A549 (cell line): ENCODE results near the gene TUBA8. TPM values are rescaled to one million over a fixed set of nuclear protein-coding genes. Genes with fewer than 3 reads are reported as not detected.

ENCODE experiments used
- ATAC-seq, 2 experiments: fragments of 200-7000 bp in 1 of 2; fragments of >200 bp in 1 of 2; cut with Nextera tagmentation in 1 of 2; cut with Tn5 transposase in 1 of 2; 3 replicates each; pipeline versions ENCODE4 v1.8.0 to v1.9.1; 2018 to 2020; ENCODE audit warnings: mild to moderate bottlenecking in 1 of 2, moderate library complexity in 1 of 2
- CTCF ChIA-PET: fragments of 300-600 bp; sonication (Branson Sonifier 250); formaldehyde crosslinking; extraction: SDS; loops from one replicate; lab custom pipeline; 2021; ENCODE audit warnings: antibody characterized with exemption, inconsistent platforms; lab: Yijun Ruan, JAX
- POLR2A ChIA-PET: fragments of 350-600 bp; formaldehyde crosslinking; extraction: SDS; loops from one replicate; lab custom pipeline; 2021; ENCODE audit warnings: antibody characterized with exemption, inconsistent platforms; lab: Yijun Ruan, JAX
- DNase-seq, 2 experiments: peaks; one replicate each; pipeline versions ENCODE4 v3.0.0 to v3.0.0-alpha.2; 2011 to 2016; ENCODE audit warnings: low read depth in 1 of 2, low spot score in 1 of 2
- FAIRE-seq: peaks from 2 replicates; lab custom pipeline; 2011; peaks lifted over from hg19 to GRCh38; lab: Jason Lieb, UNC
- H3K27ac ChIP-seq, 2 experiments: fragments of >200 bp; sonication (Bioruptor Twin); formaldehyde crosslinking; 3 replicates each; pipeline ENCODE4 v1.5.1; 2016 to 2017
- H3K4me1 ChIP-seq: fragments of >200 bp; sonication (Bioruptor Twin); formaldehyde crosslinking; 3 replicates; pipeline ENCODE4 v1.6.1; 2016
- H3K4me2 ChIP-seq: fragments of >200 bp; sonication (Bioruptor Twin); formaldehyde crosslinking; 3 replicates; pipeline ENCODE4 v1.6.1; 2016
- H3K4me3 ChIP-seq: fragments of >200 bp; sonication (Bioruptor Twin); formaldehyde crosslinking; 3 replicates; pipeline ENCODE4 v1.5.1; 2016
- H3K9me3 ChIP-seq: fragments of >200 bp; sonication (Bioruptor Twin); formaldehyde crosslinking; 3 replicates; pipeline ENCODE4 v1.6.1; 2016
- BCL3 ChIP-seq: fragments of >200 bp; sonication (Bioruptor Twin); formaldehyde crosslinking; IDR thresholded peaks from 3 replicates; pipeline ENCODE4 v1.6.1; 2016
- BHLHE40 ChIP-seq: IDR thresholded peaks from 2 replicates; pipeline ENCODE4 v1.6.1; 2012; ENCODE audit warnings: low read depth, low read length, inconsistent platforms
- CHD2 ChIP-seq: fragments of 150-350 bp; IDR thresholded peaks from 2 replicates; pipeline ENCODE4 v1.6.1; 2014; ENCODE audit warnings: low read length; ENCODE audit not compliant: partially characterized antibody
- CHD4 ChIP-seq: fragments of 200-600 bp; sonication (generic); IDR thresholded peaks from 2 replicates; pipeline ENCODE4 v1.6.1; 2016; ENCODE audit warnings: antibody characterized with exemption, mild to moderate bottlenecking, borderline replicate concordance
- EHMT2 ChIP-seq: fragments of 200-600 bp; sonication (generic); IDR thresholded peaks from 2 replicates; pipeline ENCODE4 v1.6.1; 2016; ENCODE audit warnings: antibody characterized with exemption, low read depth, mild to moderate bottlenecking, moderate library complexity
- ELK1 ChIP-seq: fragments of 150-350 bp; IDR thresholded peaks from 2 replicates; pipeline ENCODE4 v1.6.1; 2014; ENCODE audit warnings: low read depth, mild to moderate bottlenecking, low read length
- FOSL2 ChIP-seq, 2 experiments: fragments of 450-650 bp in 1 of 2; fragments of >200 bp in 1 of 2; sonication (Bioruptor Twin) in 1 of 2; formaldehyde crosslinking; IDR thresholded peaks; 2 replicates each; pipeline versions ENCODE4 v1.5.0 to v1.6.1; 2016 to 2020; ENCODE audit warnings: mild to moderate bottlenecking in 1 of 2, moderate library complexity in 1 of 2
- GATA3 ChIP-seq: IDR thresholded peaks from 2 replicates; pipeline ENCODE4 v1.6.1; 2012; ENCODE audit warnings: borderline replicate concordance
- HEYL ChIP-seq: fragments of 250-450 bp; sonication (Bioruptor Pico); IDR thresholded peaks from 2 replicates; pipeline ENCODE4 v1.8.0; 2021; ENCODE audit warnings: mild to moderate bottlenecking, moderate library complexity
- HMGXB4 ChIP-seq: fragments of 250-450 bp; sonication (Bioruptor Pico); IDR thresholded peaks from 2 replicates; pipeline ENCODE4 v1.5.0; 2021; ENCODE audit warnings: mild to moderate bottlenecking, moderate library complexity, borderline replicate concordance
- HOXB13 ChIP-seq: fragments of 250-450 bp; sonication (Bioruptor Pico); IDR thresholded peaks from 2 replicates; pipeline ENCODE4 v1.5.0; 2020; ENCODE audit warnings: low read depth, mild to moderate bottlenecking, moderate library complexity
- HOXB5 ChIP-seq: fragments of 250-450 bp; sonication (Bioruptor Pico); IDR thresholded peaks from 2 replicates; pipeline ENCODE4 v1.5.0; 2020; ENCODE audit warnings: mild to moderate bottlenecking, moderate library complexity
- JUNB ChIP-seq: fragments of >200 bp; sonication (Bioruptor Twin); formaldehyde crosslinking; IDR thresholded peaks from 2 replicates; pipeline ENCODE4 v1.6.1; 2016
- KDM5A ChIP-seq: fragments of 200-600 bp; sonication (generic); IDR thresholded peaks from 2 replicates; pipeline ENCODE4 v1.6.1; 2016; ENCODE audit warnings: antibody characterized with exemption, mild to moderate bottlenecking
- MAX ChIP-seq: IDR thresholded peaks from 2 replicates; pipeline ENCODE4 v1.6.1; 2012
- NFE2L2 ChIP-seq: fragments of 150-350 bp; conservative IDR thresholded peaks from 2 replicates; pipeline ENCODE4 v1.6.1; 2014; ENCODE audit warnings: low read length
- NPAS2 ChIP-seq: fragments of 250-450 bp; sonication (Bioruptor Pico); IDR thresholded peaks from 2 replicates; pipeline ENCODE4 v1.8.0; 2022; ENCODE audit warnings: mild to moderate bottlenecking, moderate library complexity, borderline replicate concordance
- PBX3 ChIP-seq: IDR thresholded peaks from 2 replicates; pipeline ENCODE4 v1.6.1; 2012
- POLR2A ChIP-seq: IDR thresholded peaks from 2 replicates; pipeline ENCODE4 v1.6.1; 2012; ENCODE audit warnings: mild to moderate bottlenecking, low read length
- POLR2AphosphoS2 ChIP-seq: conservative IDR thresholded peaks from 2 replicates; pipeline ENCODE4 v1.6.1; 2012; ENCODE audit warnings: low read length, improper control_type of control experiment, inconsistent platforms
- RARB ChIP-seq: fragments of 250-450 bp; sonication (Bioruptor Pico); IDR thresholded peaks from 2 replicates; pipeline ENCODE4 v1.8.0; 2021; ENCODE audit warnings: mild to moderate bottlenecking, moderate library complexity
- RCOR1 ChIP-seq: fragments of 150-350 bp; IDR thresholded peaks from 2 replicates; pipeline ENCODE4 v1.6.1; 2014; ENCODE audit warnings: antibody characterized with exemption, low read length, low read depth
- REST ChIP-seq: fragments of 200-600 bp; sonication (generic); IDR thresholded peaks from 2 replicates; pipeline ENCODE4 v1.6.1; 2016; ENCODE audit warnings: antibody characterized with exemption, mild to moderate bottlenecking, moderate library complexity
- RFX5 ChIP-seq: fragments of 450-650 bp; IDR thresholded peaks from 2 replicates; pipeline ENCODE4 v1.7.1; 2014; ENCODE audit warnings: antibody characterized with exemption, mild to moderate bottlenecking, moderate library complexity
- RNF2 ChIP-seq: fragments of 200-600 bp; sonication (generic); IDR thresholded peaks from 2 replicates; pipeline ENCODE4 v1.6.1; 2016; ENCODE audit warnings: low read depth, mild to moderate bottlenecking, antibody characterized with exemption, moderate library complexity, borderline replicate concordance
- TFCP2L1 ChIP-seq: fragments of 250-450 bp; sonication (Bioruptor Pico); IDR thresholded peaks from 2 replicates; pipeline ENCODE4 v1.5.0; 2021; ENCODE audit warnings: mild to moderate bottlenecking
- ZC3H11A ChIP-seq: fragments of 450-650 bp; IDR thresholded peaks from 2 replicates; pipeline ENCODE4 v1.6.1; 2014; ENCODE audit warnings: antibody characterized with exemption, mild to moderate bottlenecking
- WGBS: methylation state at CpG from one replicate; pipeline ENCODE4 v1.1.6; 2017; ENCODE audit errors: missing lambda C conversion rate; 5-methylcytosine and 5-hydroxymethylcytosine counted together
- polyA plus RNA-seq, 4 experiments: library from polyadenylated mRNA; depleted of rRNA in 3 of 4; stranded (reverse); fragments of >200 nt; fragmentation: RNase III in 1 of 4; extraction: RNeasy Plus Mini Kit Qiagen cat#74134 plus additional on column Dnase treatment in 1 of 4; gene quantifications; 2 replicates in 3 of 4; 3 replicates in 1 of 4; pipeline ENCODE4 v1.2.3, GENCODE V29; 2011 to 2017

The TUBA8 gene
- polyA plus RNA-seq, 2 of the 4 experiments (the other 2 are of a cell fraction): 0.13 to 0.66 TPM

- TF ChIP-seq BCL3 (no peak), NFE2L2 (no peak), RFX5 (no peak), KDM5A (no peak)
Measured at GRCh38 chr22:18112440-18112839, 1.8 kb downstream of the TUBA8 start (continued).

- Histone ChIP-seq H3K4me3 (no peak overlapping the region), H3K9me3 (no peaks in the 10 kb centered on the region), H3K4me1 (no peaks in the 10 kb centered on the region), H3K27ac (no peak overlapping the region), H3K4me2 (no peak overlapping the region)
- 92% methylated on average over 8 of the region's 11 CpGs for WGBS
- DNase-seq (no peak), FAIRE-seq (no peak), ATAC-seq (no peak)
- POLR2A ChIA-PET: no interaction called here
- no peak for TF ChIP-seq HOXB13 (CRISPR knock-in tag)
- TF ChIP-seq RARB (CRISPR knock-in tag): no peak
- TF ChIP-seq POLR2A: no peak
- no peak for TF ChIP-seq KDM5A
- TF ChIP-seq CHD4: no peak
- TF ChIP-seq CHD2: no peak
- no peak for TF ChIP-seq EHMT2
- TF ChIP-seq HOXB5 (CRISPR knock-in tag): no peak
- no peak for TF ChIP-seq ELK1
- no peak for TF ChIP-seq FOSL2 (IDR thresholded peaks at IDR 0.05)
- no peak for TF ChIP-seq FOSL2 (CRISPR knock-in tag; IDR thresholded peaks at IDR 0.05)
- TF ChIP-seq BHLHE40: no peak
- TF ChIP-seq MAX: no peak
- no peak for TF ChIP-seq POLR2AphosphoS2
- TF ChIP-seq GATA3: no peak
- no peak for TF ChIP-seq RNF2
- TF ChIP-seq RFX5: no peak
- CTCF ChIA-PET: no interaction called here
Measured at GRCh38 chr22:18113680-18114394, 3.2 kb downstream of the TUBA8 start.

GRCh38 chr22:18114495-18114894 is 3.9 kb downstream of the TUBA8 start:
- 59% methylated on average over 4 of the region's 4 CpGs for WGBS

More at GRCh38 chr22:18114495-18114894, 3.9 kb downstream of the TUBA8 start:
- Histone ChIP-seq H3K27ac (no peak overlapping the region), H3K4me1 (no peaks in the 10 kb centered on the region), H3K4me2 (no peak overlapping the region), H3K4me3 (no peak overlapping the region), H3K9me3 (no peaks in the 10 kb centered on the region)
- TF ChIP-seq ZC3H11A (no peak), POLR2A (no peak), TFCP2L1 (CRISPR knock-in tag) (no peak), REST (no peak), RCOR1 (no peak), HEYL (no peak), HMGXB4 (CRISPR knock-in tag) (no peak), NPAS2 (CRISPR knock-in tag) (no peak), JUNB (no peak), PBX3 (no peak)
- ChIA-PET POLR2A (no interaction called here), CTCF (no interaction called here)
- DNase-seq (no peak), ATAC-seq (no peak), FAIRE-seq (no peak)
